SHP77 treated with DMSO at 0.1 percent for 48 hours (cell line): ENCODE results near the gene ZNF273.

ENCODE experiments used
- DNase-seq: peaks from one replicate; lab custom pipeline; 2025; lab: John Stamatoyannopoulos, UW

ZNF273 gene

DNA sequence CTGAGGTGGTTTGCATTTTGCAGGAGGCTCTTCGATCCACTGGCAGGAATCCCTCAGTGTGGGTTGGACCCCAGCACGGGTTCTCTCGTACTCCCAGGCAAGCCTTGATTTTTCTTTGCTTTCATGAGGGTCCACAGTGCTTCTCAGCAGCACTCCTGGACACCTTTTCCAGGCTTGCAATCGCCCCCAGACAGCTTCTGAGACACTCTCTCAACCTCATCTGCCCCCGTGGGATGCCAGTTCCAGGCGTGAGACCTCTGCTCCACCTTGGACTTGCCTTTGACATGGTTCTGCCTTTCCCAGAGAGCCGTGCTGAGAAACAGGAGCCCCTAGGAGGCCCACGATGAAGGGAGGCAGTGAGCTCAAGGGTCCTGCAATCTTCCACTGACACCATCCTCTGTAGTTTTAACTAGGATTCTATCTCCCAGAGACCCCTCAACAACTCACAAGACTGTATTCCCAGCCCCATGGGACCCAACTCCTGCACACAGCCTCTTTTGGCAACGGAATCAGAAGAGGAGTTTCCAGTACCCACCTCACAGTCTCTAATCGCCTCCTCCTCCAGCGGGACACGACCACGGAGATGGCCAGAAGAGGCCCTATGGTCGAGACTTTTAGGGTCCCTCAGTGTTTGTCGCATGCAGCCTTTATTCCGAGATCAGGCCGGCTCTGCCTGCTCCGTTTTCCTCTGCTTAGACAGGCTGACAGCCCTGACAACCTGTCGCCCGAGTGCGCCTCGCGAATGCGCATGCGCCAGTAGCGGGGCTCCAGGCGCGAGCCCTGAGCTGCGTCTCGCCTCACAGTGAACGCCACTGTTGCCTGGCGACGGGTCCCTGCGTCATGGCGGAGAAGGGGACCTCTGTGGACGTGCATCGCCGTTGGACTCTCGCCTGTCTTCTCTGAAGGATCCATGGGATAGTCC, 26.0 kb upstream of the ZNF273 start:
- DNase-seq = peak; percentile 33

GRCh38 chr7:64877714-64878610, 25.1 kb upstream of the ZNF273 start:
- no peak for DNase-seq

GRCh38 chr7:64878684-64879083, 24.4 kb upstream of the ZNF273 start:
- DNase-seq = no peak

DNA sequence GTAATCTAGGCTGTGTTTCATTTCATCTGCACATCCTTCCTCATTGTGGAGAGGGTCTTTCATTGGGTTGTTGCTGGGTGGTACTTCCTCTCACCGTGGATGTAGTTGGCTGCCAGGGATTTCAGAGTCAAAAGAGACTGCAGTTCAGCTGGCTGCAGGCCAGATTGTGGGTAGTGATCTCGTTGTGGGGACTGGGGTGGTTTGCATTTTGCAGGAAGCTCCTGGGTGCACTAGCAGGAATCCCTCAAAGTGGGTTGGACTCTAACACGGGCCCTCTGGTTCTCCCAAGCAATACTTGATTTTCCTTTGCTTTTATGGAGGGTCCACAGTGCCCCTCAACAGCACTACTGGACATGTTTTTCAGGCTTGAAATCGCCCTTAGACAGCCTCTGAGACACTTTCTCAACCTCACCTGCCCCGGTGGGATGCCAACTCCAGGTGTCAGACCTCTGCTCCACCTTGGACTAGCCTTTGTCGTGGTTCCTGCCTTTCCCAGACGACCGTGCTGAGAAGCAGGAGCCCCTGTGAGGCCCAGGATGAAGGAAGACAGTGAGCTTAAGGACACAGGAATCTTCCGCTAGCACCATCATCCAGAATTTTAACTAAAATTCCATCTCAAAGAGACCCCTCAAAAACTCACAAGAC, 23.9 kb upstream of the ZNF273 start:
- DNase-seq = no peak

- DNase-seq = no peak
These were observed 23.3 kb upstream of the ZNF273 start for GRCh38 chr7:64879800-64880199.

DNA sequence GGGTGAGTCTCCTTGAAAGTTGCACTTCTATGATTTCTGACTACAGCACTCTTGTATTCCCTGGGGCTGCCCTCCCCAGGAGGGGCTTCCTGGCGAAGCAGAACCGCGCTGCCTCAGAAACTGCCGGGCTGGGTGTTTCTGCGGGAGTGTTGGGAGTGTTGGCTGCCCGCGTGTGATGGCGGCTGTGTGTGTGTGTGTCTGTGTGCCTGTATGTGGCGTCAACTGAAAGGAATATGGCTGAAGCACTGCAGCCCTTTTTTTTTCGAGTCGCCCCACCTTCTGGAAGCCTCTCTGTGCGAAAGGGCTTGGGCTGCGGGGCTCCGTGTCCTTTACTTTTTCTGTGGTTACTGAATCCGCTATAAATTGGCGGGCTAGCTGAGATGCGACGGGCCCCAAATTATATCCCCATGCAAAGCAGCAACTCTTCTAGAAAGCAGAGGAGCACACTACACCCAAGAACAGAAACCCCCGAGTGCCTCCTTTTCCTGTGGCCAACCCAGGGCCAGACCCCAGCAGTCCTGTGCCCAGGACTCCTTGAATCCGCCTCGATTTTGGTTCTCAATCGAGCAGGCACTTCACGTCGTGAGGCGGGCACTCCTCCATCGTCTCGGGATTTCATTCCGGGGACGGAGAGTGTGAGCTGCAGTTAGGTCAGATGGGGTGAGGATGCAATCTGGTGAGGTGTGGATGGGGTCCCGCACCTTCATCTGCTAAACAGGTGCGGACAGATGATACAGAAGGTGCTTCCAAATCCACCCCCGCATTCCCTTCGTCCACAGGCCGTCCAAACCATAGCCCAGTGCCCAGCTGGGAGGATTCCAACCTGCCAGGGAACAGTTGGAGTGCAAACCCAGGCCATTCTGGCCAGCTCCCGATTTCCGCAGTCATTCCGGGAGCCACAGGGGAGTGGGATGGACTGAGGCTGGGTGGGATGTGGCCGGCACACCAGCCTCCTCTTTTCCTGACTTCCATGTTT, 22.5 kb upstream of the ZNF273 start:
- no peak for DNase-seq

DNA sequence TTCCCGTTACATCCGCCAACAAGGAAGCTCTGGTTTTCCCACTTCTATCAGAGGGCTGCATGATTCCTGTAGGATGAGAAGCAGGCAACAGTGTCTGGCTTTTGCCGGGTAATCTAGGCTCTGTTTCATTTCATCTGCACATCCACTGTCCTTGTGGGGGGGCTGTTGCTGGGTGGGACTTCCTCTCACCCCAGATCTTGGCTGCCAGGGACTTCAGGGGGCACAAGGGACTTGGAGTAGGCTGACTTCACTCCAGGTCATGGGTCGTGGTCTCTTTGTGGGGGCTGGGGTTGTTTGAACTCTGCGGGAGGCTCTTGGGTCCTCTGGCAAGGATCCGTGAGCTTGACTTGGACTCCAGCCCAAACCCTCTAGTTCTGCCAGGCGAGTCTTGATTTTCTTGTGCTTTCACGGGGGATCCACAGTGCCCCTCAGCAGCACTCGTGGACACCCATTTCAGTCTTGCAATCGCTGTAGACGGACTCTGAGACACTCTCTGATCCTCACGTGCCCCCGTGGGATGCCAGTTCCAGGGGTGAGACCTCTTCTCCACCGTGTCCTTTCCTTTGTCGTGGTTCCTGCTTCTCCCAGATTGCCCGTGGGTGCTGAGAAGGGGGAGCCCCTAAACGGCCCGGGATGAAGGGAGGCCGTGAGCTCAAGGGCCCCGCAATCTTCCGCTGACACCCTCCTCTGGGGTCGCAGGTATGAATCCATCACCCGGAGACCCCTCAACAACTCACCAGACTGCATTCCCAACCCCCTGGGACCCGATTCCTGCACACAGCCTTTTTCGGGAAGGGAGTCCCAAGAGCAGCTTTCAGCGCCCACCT, 21.4 kb upstream of the ZNF273 start:
- DNase-seq = no peak

DNA sequence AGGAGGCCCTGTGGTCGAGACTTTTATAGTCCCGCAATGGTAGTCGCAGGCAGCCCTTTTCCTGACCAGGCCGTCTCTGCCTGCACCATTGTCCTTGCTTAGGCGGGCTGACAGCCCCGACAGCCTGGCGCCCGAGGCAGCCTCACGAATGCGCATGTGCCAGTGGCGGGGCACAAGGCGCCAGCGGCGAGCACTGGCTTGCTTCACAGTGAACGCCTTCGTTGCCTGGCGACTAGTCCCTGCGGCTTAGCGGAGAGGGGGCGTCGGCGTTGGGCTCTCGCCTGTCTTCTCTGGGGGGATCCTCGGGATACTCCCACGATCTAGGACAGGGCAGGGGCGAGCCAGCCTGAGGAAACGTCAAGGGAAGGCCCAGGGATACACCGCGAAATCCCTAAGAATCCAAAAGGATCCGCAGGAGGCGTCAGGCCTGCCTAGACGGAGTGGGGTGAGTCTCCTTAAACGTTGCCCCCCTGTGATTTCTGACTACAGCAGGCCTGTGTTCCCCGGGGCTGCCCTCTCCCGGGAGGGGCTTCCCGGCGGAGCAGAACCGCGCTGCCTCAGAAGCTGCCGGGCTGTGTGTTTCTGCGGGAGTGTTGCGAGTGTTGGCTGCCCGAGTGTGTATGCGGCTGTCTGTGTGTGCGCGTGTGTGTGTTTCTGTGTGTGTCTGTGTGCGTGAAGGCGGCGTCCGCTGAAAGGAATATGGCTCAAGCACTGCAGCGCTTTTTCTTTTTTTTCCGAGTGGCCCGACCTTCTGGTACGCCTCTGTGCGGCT, 20.5 kb upstream of the ZNF273 start:
- DNase-seq = no peak

GRCh38 chr7:64883113-64883905, 19.8 kb upstream of the ZNF273 start:
- no peak for DNase-seq

- DNase-seq = no peak
These were observed 18.8 kb upstream of the ZNF273 start for GRCh38 chr7:64884085-64884912.

DNA sequence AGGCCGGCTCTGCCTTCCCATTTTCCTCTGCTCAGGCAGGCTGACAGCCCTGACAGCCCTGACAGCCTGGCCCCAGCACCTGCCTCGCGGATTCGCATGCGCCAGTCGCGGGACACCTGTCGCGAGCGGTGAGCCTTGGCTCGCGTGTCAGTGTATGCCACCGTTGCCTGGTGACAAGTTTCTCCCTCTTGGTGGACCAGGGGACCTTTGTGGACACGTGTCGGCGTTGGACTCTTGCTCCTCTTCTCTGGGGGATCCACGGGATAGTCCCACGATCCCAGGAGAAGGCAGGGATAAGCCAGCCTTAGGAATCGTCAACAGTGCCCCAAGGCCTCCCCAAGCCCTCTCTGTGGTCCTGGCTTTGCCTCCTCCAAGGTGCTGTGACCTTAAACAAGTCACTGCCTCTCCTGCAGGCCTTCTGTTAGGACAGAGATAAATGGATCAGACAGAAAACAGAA, 18.1 kb upstream of the ZNF273 start:
- DNase-seq = no peak

DNA sequence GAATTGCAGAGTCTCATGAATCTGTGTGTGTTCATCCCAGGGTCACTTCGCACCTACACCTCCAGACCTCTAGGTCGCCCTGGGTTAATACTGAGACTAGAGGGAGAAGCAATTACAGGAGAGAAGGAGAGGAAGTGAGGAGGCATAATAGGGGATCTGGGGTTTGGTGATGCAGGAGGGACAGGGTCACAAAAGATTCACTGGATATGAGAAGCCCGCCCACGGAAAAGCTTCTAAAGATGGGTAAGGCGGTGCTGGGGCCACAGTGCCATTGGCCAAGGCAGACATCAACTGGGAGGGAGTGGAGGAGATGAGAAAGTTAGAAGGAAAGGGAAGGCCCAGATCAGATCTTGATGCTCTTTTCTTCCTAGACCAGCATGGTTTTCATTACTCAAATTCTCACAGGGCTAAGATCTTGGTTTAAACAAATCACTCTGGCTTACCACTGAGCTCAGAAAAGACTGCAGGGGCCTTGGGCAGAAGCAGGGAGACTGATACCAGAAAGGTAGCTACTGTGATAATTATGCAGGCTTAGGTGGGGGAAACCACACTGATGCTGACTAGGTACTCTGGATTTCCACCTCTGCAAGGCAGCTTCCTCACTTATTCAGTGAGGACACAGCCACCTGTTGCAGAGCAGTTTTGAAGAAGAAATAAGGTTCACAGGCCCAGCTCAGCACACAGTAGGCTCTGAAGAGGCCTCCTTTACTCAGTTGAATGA, 17.4 kb upstream of the ZNF273 start:
- no peak for DNase-seq

GRCh38 chr7:64886956-64887545, 16.0 kb upstream of the ZNF273 start:
- DNase-seq = no peak

- no peak for DNase-seq
These were observed 15.1 kb upstream of the ZNF273 start for GRCh38 chr7:64887756-64888508.

DNA sequence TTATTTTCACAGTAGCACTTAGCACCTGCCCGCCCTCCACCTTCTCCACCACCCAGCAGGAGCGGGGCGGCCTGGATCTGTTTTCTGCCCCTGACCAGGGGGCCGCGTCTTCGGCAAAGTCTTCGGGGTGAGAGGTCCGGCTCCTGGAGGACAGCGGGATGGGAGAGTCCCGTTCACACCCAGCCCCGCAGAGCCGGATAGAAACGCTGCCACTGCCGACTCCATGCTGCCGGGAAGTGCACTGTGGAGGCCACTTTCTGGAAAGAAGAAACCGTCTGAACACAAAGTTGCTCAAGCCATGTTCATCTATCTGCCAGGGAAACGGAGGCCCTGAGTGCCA, 14.5 kb upstream of the ZNF273 start:
- no peak for DNase-seq
